OCI-LY3 (cell line): ENCODE data around the gene TACR1.

Source experiments
- H2AFZ ChIP-seq: fragments of 200-600, 300-600 bp; shearing (Covaris generic); 2 replicates; pipeline ENCODE4 v1.6.0; 2014; ENCODE audit warnings: antibody characterized with exemption, low read depth, low read length
- H3K27ac ChIP-seq: fragments of 200-600, 300-600 bp; sonication (generic); 2 replicates; pipeline ENCODE4 v1.5.1; 2014; ENCODE audit warnings: mild to moderate bottlenecking, low read length, moderate library complexity, mixed read lengths
- H3K27me3 ChIP-seq: fragments of 200-600, 300-600 bp; sonication (generic); 2 replicates; pipeline ENCODE4 v1.6.1; 2014; ENCODE audit warnings: low read depth, low read length, mixed read lengths
- H3K36me3 ChIP-seq: fragments of 200-600, 300-600 bp; sonication (generic); replicated peaks from 2 replicates; pipeline ENCODE3; 2014; ENCODE audit warnings: low read depth, low read length, mixed read lengths
- H3K4me1 ChIP-seq: fragments of 300-600, 200-600 bp; sonication (generic); 2 replicates; pipeline ENCODE4 v1.6.1; 2014; ENCODE audit warnings: low read length, mixed read lengths
- H3K4me2 ChIP-seq: fragments of 200-600, 300-600 bp; sonication (generic); 2 replicates; pipeline ENCODE4 v1.6.1; 2014; ENCODE audit warnings: low read length, mixed read lengths
- H3K4me3 ChIP-seq: fragments of 300-600, 200-600 bp; sonication (generic); 2 replicates; pipeline ENCODE4 v1.5.1; 2014; ENCODE audit warnings: antibody characterized with exemption, mild to moderate bottlenecking, low read length, moderate library complexity
- H3K79me2 ChIP-seq: fragments of 300-600, 200-600 bp; shearing (Covaris generic); 2 replicates; pipeline ENCODE4 v1.6.1; 2014; ENCODE audit warnings: mild to moderate bottlenecking, low read length, mixed read lengths
- H3K9ac ChIP-seq: fragments of 300-600, 200-600 bp; shearing (Covaris generic); 2 replicates; pipeline ENCODE4 v1.6.0; 2014; ENCODE audit warnings: mild to moderate bottlenecking, low read length, moderate library complexity
- H3K9me3 ChIP-seq: fragments of 200-600, 300-600 bp; shearing (Covaris generic); 2 replicates; pipeline ENCODE4 v1.6.1; 2014; ENCODE audit warnings: low read length, mixed read lengths; ENCODE audit not compliant: insufficient read depth
- H4K20me1 ChIP-seq: fragments of 200-600, 300-600 bp; sonication (generic); 2 replicates; pipeline ENCODE4 v1.6.1; 2016; ENCODE audit warnings: low read length, mixed read lengths; ENCODE audit not compliant: insufficient read depth
- CTCF ChIP-seq: fragments of 200-600, 300-600 bp; sonication (generic); IDR thresholded peaks from 2 replicates; pipeline ENCODE4 v1.5.1; 2014; ENCODE audit warnings: antibody characterized with exemption, low read length, low read depth
- EZH2phosphoT487 ChIP-seq: fragments of 200-600 bp; shearing (Covaris generic); IDR thresholded peaks from 2 replicates; pipeline ENCODE4 v1.6.1; 2018; ENCODE audit warnings: antibody characterized with exemption, mixed run types, low read depth

The TACR1 gene

GRCh38 chr2:75076088-75076487 is 123.2 kb downstream of the TACR1 start:
- H2AFZ ChIP-seq, result no peak overlapping the region
- no peaks in the 10 kb centered on the region for H3K9me3 ChIP-seq
- H3K4me3 ChIP-seq, result no peak overlapping the region
- no peaks in the 10 kb centered on the region for H3K79me2 ChIP-seq
- no peaks in the 10 kb centered on the region for H3K36me3 ChIP-seq
- H3K27ac ChIP-seq, result no peak overlapping the region
- H3K9ac ChIP-seq, result no peak overlapping the region
- H3K27me3 ChIP-seq, result peaks cover 13% of the 10 kb centered on the region
- H3K4me2 ChIP-seq, result no peak overlapping the region
- no peak for TF ChIP-seq EZH2phosphoT487
- H4K20me1 ChIP-seq, result no peaks in the 10 kb centered on the region
- H3K4me1 ChIP-seq, result no peaks in the 10 kb centered on the region

GRCh38 chr2:75074708-75075107 is 124.6 kb downstream of the TACR1 start:
- no peak for TF ChIP-seq CTCF
- TF ChIP-seq EZH2phosphoT487, result no peak
- Histone ChIP-seq H3K79me2 (no peaks in the 10 kb centered on the region), H3K27ac (no peak overlapping the region), H3K9ac (no peak overlapping the region), H3K4me1 (no peaks in the 10 kb centered on the region), H4K20me1 (no peaks in the 10 kb centered on the region), H3K9me3 (no peaks in the 10 kb centered on the region), H3K4me3 (no peak overlapping the region), H3K36me3 (no peaks in the 10 kb centered on the region), H3K27me3 (peaks cover 15% of the 10 kb centered on the region), H3K4me2 (no peak overlapping the region), H2AFZ (no peak overlapping the region)

GRCh38 chr2:75074228-75074627 is 125.1 kb downstream of the TACR1 start:
- no peaks in the 10 kb centered on the region for H3K9me3 ChIP-seq
- TF ChIP-seq EZH2phosphoT487 (no peak), CTCF (no peak)
- H3K9ac ChIP-seq, result no peak overlapping the region

GRCh38 chr2:75071766-75072165 is 127.6 kb downstream of the TACR1 start:
- Histone ChIP-seq H3K27ac (no peak overlapping the region), H3K4me1 (no peaks in the 10 kb centered on the region), H3K79me2 (no peaks in the 10 kb centered on the region), H3K4me2 (no peak overlapping the region), H3K27me3 (peaks cover 15% of the 10 kb centered on the region), H3K9ac (no peak overlapping the region), H3K36me3 (no peaks in the 10 kb centered on the region), H2AFZ (no peak overlapping the region), H3K9me3 (no peaks in the 10 kb centered on the region), H4K20me1 (no peaks in the 10 kb centered on the region), H3K4me3 (no peak overlapping the region)
- TF ChIP-seq CTCF, result no peak
- TF ChIP-seq EZH2phosphoT487, result no peak

More at GRCh38 chr2:75074228-75074627, 125.1 kb downstream of the TACR1 start:
- H3K4me2 ChIP-seq, result no peak overlapping the region
- H3K4me3 ChIP-seq, result no peak overlapping the region
- H3K4me1 ChIP-seq, result no peaks in the 10 kb centered on the region
- H2AFZ ChIP-seq, result no peak overlapping the region
- no peaks in the 10 kb centered on the region for H3K79me2 ChIP-seq
- peaks cover 15% of the 10 kb centered on the region for H3K27me3 ChIP-seq
- no peak overlapping the region for H3K27ac ChIP-seq
- no peaks in the 10 kb centered on the region for H4K20me1 ChIP-seq
- no peaks in the 10 kb centered on the region for H3K36me3 ChIP-seq

- Histone ChIP-seq H4K20me1 (no peaks in the 10 kb centered on the region), H3K4me1 (no peaks in the 10 kb centered on the region), H3K4me2 (no peak overlapping the region), H3K79me2 (no peaks in the 10 kb centered on the region), H3K4me3 (no peak overlapping the region), H3K27me3 (peaks cover 15% of the 10 kb centered on the region), H3K27ac (no peak overlapping the region), H2AFZ (no peak overlapping the region), H3K9me3 (no peaks in the 10 kb centered on the region), H3K9ac (no peak overlapping the region), H3K36me3 (no peaks in the 10 kb centered on the region)
- TF ChIP-seq EZH2phosphoT487 (no peak), CTCF (peak; percentile 23)
Measured at GRCh38 chr2:75068546-75068945, 130.8 kb downstream of the TACR1 start.
